H9 (cell line): ENCODE measurements around the gene NCK1. TPM values are rescaled to one million over a fixed set of nuclear protein-coding genes. Genes with fewer than 3 reads are reported as not detected.

Experiments
- DNase-seq: peaks from one replicate; pipeline ENCODE4 v3.0.0-alpha.2; 2017
- H2AFZ ChIP-seq: one replicate; pipeline ENCODE4 v1.6.1; 2013; ENCODE audit warnings: mild to moderate bottlenecking, low read length, control low read depth, moderate library complexity
- H2AK5ac ChIP-seq: 2 replicates; pipeline ENCODE4 v1.6.1; 2013; ENCODE audit warnings: low read length, control low read depth, mixed read lengths; ENCODE audit not compliant: insufficient read length
- H2BK120ac ChIP-seq: one replicate; pipeline ENCODE4 v1.6.1; 2013; ENCODE audit warnings: low read depth, mild to moderate bottlenecking, low read length, control low read depth, inconsistent platforms; ENCODE audit not compliant: poor library complexity, severe bottlenecking
- H2BK12ac ChIP-seq: 2 replicates; pipeline ENCODE4 v1.6.1; 2013; ENCODE audit warnings: low read length, control low read depth, mixed read lengths, low read depth; ENCODE audit not compliant: insufficient read length
- H2BK15ac ChIP-seq: 2 replicates; pipeline ENCODE4 v1.6.1; 2013; ENCODE audit warnings: low read depth, low read length, control low read depth
- H2BK20ac ChIP-seq: one replicate; pipeline ENCODE4 v1.6.1; 2013; ENCODE audit warnings: low read depth, mild to moderate bottlenecking, low read length, control low read depth, inconsistent platforms; ENCODE audit not compliant: poor library complexity, severe bottlenecking
- H2BK5ac ChIP-seq: 2 replicates; pipeline ENCODE4 v1.6.1; 2013; ENCODE audit warnings: low read length, control low read depth, mixed read lengths; ENCODE audit not compliant: insufficient read length
- H3K14ac ChIP-seq: 2 replicates; pipeline ENCODE4 v1.6.1; 2013; ENCODE audit warnings: low read length, control low read depth; ENCODE audit not compliant: insufficient read depth
- H3K18ac ChIP-seq: 2 replicates; pipeline ENCODE4 v1.6.1; 2013; ENCODE audit warnings: low read depth, mild to moderate bottlenecking, mixed read lengths, low read length, control low read depth; ENCODE audit not compliant: insufficient read length
- H3K23ac ChIP-seq: 2 replicates; pipeline ENCODE4 v1.6.1; 2013; ENCODE audit warnings: low read length, control low read depth, mixed read lengths, low read depth; ENCODE audit not compliant: insufficient read length
- H3K23me2 ChIP-seq: 2 replicates; pipeline ENCODE4 v1.6.1; 2013; ENCODE audit warnings: low read depth, mild to moderate bottlenecking, mixed read lengths, low read length, control low read depth; ENCODE audit not compliant: insufficient read length, poor library complexity, severe bottlenecking
- H3K27ac ChIP-seq: 2 replicates; pipeline ENCODE4 v1.5.1; 2013; ENCODE audit warnings: low read length, control low read depth, mixed read lengths, low read depth; ENCODE audit not compliant: insufficient read length
- H3K27me3 ChIP-seq: 2 replicates; pipeline ENCODE4 v1.6.1; 2013; ENCODE audit warnings: low read length, control low read depth, inconsistent platforms; ENCODE audit not compliant: insufficient read depth
- H3K4ac ChIP-seq: 2 replicates; pipeline ENCODE4 v1.6.1; 2013; ENCODE audit warnings: low read depth, mild to moderate bottlenecking, control low read depth, inconsistent platforms, low read length, moderate library complexity
- H3K4me1 ChIP-seq: 2 replicates; pipeline ENCODE4 v1.6.1; 2013; ENCODE audit warnings: low read length, control low read depth, inconsistent platforms; ENCODE audit not compliant: insufficient read depth
- H3K4me2 ChIP-seq: 2 replicates; pipeline ENCODE4 v1.6.1; 2013; ENCODE audit warnings: low read length, control low read depth, mixed read lengths; ENCODE audit not compliant: insufficient read length, insufficient read depth
- H3K56ac ChIP-seq: 2 replicates; pipeline ENCODE4 v1.6.1; 2013; ENCODE audit warnings: low read depth, mild to moderate bottlenecking, mixed read lengths, low read length, control low read depth; ENCODE audit not compliant: insufficient read length
- H3K79me1 ChIP-seq: 2 replicates; pipeline ENCODE4 v1.6.1; 2013; ENCODE audit warnings: low read depth, mild to moderate bottlenecking, moderate library complexity, low read length, control low read depth, inconsistent platforms; ENCODE audit not compliant: insufficient read depth, poor library complexity, severe bottlenecking
- H3K79me2 ChIP-seq: 2 replicates; pipeline ENCODE4 v1.6.1; 2013; ENCODE audit warnings: low read length, control low read depth, inconsistent platforms; ENCODE audit not compliant: insufficient read depth
- H3K9ac ChIP-seq: 2 replicates; pipeline ENCODE4 v1.6.1; 2013; ENCODE audit warnings: low read length, control low read depth, mixed read lengths; ENCODE audit not compliant: insufficient read length; ENCODE audit errors: extremely low read depth
- H3K9me3 ChIP-seq: one replicate; pipeline ENCODE4 v1.6.1; 2013; ENCODE audit warnings: low read depth, low read length, inconsistent platforms; ENCODE audit not compliant: control insufficient read depth
- H3T11ph ChIP-seq: one replicate; pipeline ENCODE4 v1.6.1; 2013; ENCODE audit warnings: mild to moderate bottlenecking, low read length, control low read depth, inconsistent platforms
- H4K20me1 ChIP-seq: one replicate; pipeline ENCODE4 v1.6.1; 2013; ENCODE audit not compliant: control insufficient read depth, insufficient read length, insufficient read depth
- H4K5ac ChIP-seq: 2 replicates; pipeline ENCODE4 v1.6.1; 2013; ENCODE audit warnings: low read depth, mild to moderate bottlenecking, mixed read lengths, low read length, control low read depth; ENCODE audit not compliant: insufficient read length
- H4K8ac ChIP-seq: replicated peaks from 2 replicates; pipeline ENCODE4 v1.6.1; 2013; ENCODE audit warnings: low read length, control low read depth, mixed read lengths, low read depth; ENCODE audit not compliant: insufficient read length
- H4K91ac ChIP-seq: 2 replicates; pipeline ENCODE4 v1.6.1; 2013; ENCODE audit warnings: low read depth, mild to moderate bottlenecking, moderate library complexity, mixed read lengths, low read length, control low read depth; ENCODE audit not compliant: insufficient read length
- H3K27ac Mint-ChIP-seq, 3 experiments: 2 replicates in 2 of 3; 3 replicates in 1 of 3; pipeline ENCODE4 v1.8.0; 2020 to 2021; ENCODE audit warnings: mixed read lengths in 3 of 3, mild to moderate bottlenecking in 1 of 3, moderate library complexity in 1 of 3
- H3K27me3 Mint-ChIP-seq: 2 replicates; pipeline ENCODE4 v1.8.0; 2021; ENCODE audit warnings: low read depth, mild to moderate bottlenecking, moderate library complexity, mixed read lengths
- H3K36me3 Mint-ChIP-seq, 3 experiments: 2 replicates in 2 of 3; 3 replicates in 1 of 3; pipeline ENCODE4 v1.8.0; 2020 to 2021; ENCODE audit warnings: low read depth in 3 of 3, mixed read lengths in 3 of 3; ENCODE audit not compliant: insufficient read depth in 1 of 3
- H3K4me1 Mint-ChIP-seq, 2 experiments: 2 replicates each; pipeline ENCODE4 v1.8.0; 2020; ENCODE audit warnings: mixed read lengths in 2 of 2
- H3K4me3 Mint-ChIP-seq, 2 experiments: 2 replicates in 1 of 2; 3 replicates in 1 of 2; pipeline ENCODE4 v1.8.0; 2020 to 2021; ENCODE audit warnings: mild to moderate bottlenecking in 2 of 2, mixed read lengths in 2 of 2, moderate library complexity in 1 of 2
- H3K9me3 Mint-ChIP-seq, 2 experiments: 2 replicates in 1 of 2; 3 replicates in 1 of 2; pipeline ENCODE4 v1.8.0; 2020; ENCODE audit warnings: mild to moderate bottlenecking in 2 of 2, mixed read lengths in 2 of 2, moderate library complexity in 1 of 2
- WGBS: extraction: QIAGEN DNeasy Blood & Tissue Kit; methylation state at CpG from one replicate; pipeline ENCODE4 v1.1.7; 2013; ENCODE audit warnings: missing lambda C conversion rate, low lambda C conversion rate, mixed read lengths; ENCODE audit not compliant: insufficient read length; ENCODE audit errors: extremely low coverage; 5-methylcytosine and 5-hydroxymethylcytosine counted together
- total RNA-seq: library from RNA; stranded (reverse); gene quantifications from 2 replicates; pipeline ENCODE4 v1.2.1, GENCODE V29; 2021
- TF ChIP-seq, protein P1 (sequence below): fragments of 200-600 bp; sonication (generic); conservative IDR thresholded peaks from 3 replicates; pipeline ENCODE4 v1.8.0; 2021; ENCODE audit warnings: antibody characterized with exemption, mild to moderate bottlenecking

Gene NCK1
- total RNA-seq, 1 experiment from 2014 or later = 26.4 TPM

DNA sequence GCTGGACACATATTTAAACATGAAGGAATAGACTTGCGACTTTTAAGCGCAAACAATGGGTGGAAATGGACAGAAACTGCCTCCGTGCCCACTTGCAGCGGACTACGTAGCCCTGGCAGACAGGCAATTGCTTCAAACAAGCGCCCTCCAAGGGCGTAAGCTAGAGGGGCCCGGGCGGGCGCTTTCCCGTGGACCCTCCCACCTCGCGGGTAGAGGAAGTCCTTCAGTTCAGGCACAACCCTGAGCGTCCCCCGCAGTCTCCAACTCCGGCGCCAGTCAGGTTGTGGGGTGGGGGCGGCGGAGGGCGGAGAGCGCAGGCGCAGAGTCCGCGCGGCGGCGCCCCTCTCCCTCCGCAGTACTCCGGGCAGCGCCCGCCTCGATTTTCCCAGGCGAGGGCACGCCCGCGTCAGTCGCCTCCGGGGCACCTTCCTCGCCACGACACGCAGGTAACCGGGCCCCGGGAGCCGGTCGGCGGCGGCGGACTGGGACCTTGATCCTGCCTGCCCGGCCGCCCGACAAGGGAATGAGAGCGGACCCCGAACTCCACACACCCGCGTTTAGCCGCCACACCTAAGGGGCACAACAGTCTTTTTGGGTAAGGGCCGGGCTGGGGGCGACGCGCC is 43.1 kb upstream of the NCK1 start, which contains the start of gene SLC35G2:
Gene SLC35G2 (plus strand): TSS at position 358 of the 623 bp plus-strand sequence. CDS start 35,335 bp downstream, outside the sequence.
- H2AFZ ChIP-seq = no peak within 1 kb of the TSS
- H2BK20ac ChIP-seq = no peak within 1 kb of the TSS
- H4K5ac ChIP-seq = peak within 1 kb of the TSS; percentile 34
- TF ChIP-seq, protein P1, sequence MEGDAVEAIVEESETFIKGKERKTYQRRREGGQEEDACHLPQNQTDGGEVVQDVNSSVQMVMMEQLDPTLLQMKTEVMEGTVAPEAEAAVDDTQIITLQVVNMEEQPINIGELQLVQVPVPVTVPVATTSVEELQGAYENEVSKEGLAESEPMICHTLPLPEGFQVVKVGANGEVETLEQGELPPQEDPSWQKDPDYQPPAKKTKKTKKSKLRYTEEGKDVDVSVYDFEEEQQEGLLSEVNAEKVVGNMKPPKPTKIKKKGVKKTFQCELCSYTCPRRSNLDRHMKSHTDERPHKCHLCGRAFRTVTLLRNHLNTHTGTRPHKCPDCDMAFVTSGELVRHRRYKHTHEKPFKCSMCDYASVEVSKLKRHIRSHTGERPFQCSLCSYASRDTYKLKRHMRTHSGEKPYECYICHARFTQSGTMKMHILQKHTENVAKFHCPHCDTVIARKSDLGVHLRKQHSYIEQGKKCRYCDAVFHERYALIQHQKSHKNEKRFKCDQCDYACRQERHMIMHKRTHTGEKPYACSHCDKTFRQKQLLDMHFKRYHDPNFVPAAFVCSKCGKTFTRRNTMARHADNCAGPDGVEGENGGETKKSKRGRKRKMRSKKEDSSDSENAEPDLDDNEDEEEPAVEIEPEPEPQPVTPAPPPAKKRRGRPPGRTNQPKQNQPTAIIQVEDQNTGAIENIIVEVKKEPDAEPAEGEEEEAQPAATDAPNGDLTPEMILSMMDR = peak; percentile 15; the same call in 1 of the 3 replicates
- H4K91ac ChIP-seq = no peak within 1 kb of the TSS
- no peak within 1 kb of the TSS for H3K27ac ChIP-seq
- H3K23me2 ChIP-seq = peaks cover 12% of the 10 kb centered on the region
- no peaks in the 10 kb centered on the region for H3K79me1 ChIP-seq
- no peaks in the 10 kb centered on the region for H3K9me3 ChIP-seq
- Mint-ChIP-seq H3K27ac (peak within 1 kb of the TSS in 2 of 3 experiments; percentile 7 to 83; a peak in 3 of 7 replicates), H3K27me3 (peaks cover 12% of the 10 kb centered on the region), H3K4me3 (peak within 1 kb of the TSS; percentile 82 to 86), H3K36me3 (peaks cover 5 to 11% (median 6%) of the 10 kb centered on the region in 3 experiments), H3K4me1 (peaks cover 19 to 20% of the 10 kb centered on the region in 2 experiments), H3K9me3 (peaks cover 4 to 10% of the 10 kb centered on the region in 2 experiments)
- H3K14ac ChIP-seq = peak within 1 kb of the TSS; percentile 72; the same call in 1 of the 2 replicates
- H3K4ac ChIP-seq = no peak within 1 kb of the TSS
- no peak within 1 kb of the TSS for H3K56ac ChIP-seq
- peaks cover 2% of the 10 kb centered on the region; the same call in 1 of the 2 replicates for H3K79me2 ChIP-seq
- peak within 1 kb of the TSS; percentile 53 for H3K18ac ChIP-seq
- no peak within 1 kb of the TSS for H2BK120ac ChIP-seq
- no peak within 1 kb of the TSS for H2BK5ac ChIP-seq
- no peak within 1 kb of the TSS for H3K23ac ChIP-seq
- DNase-seq = peak; percentile 86
- H2BK15ac ChIP-seq = no peak within 1 kb of the TSS
- H3K9ac ChIP-seq = peak within 1 kb of the TSS; percentile 49
- peak within 1 kb of the TSS; percentile 77 for H3K4me2 ChIP-seq
- no peak within 1 kb of the TSS for H2AK5ac ChIP-seq
- no CpG with 5 or more reads among the region's 60 CpGs for WGBS
- H2BK12ac ChIP-seq = no peak within 1 kb of the TSS
- H4K8ac ChIP-seq = no peak within 1 kb of the TSS
- H3T11ph ChIP-seq = no peak within 1 kb of the TSS
- H4K20me1 ChIP-seq = no peaks in the 10 kb centered on the region
- H3K4me1 ChIP-seq = no peaks in the 10 kb centered on the region
- no peaks in the 10 kb centered on the region; the same call in 1 of the 2 replicates for H3K27me3 ChIP-seq
